Measurements from ENCODE around the gene CASQ2. TPM values are rescaled to one million over a fixed set of nuclear protein-coding genes. Genes with fewer than 3 reads are reported as not detected.

CASQ2 gene
- total and polyA plus RNA-seq, 9 of the 15 experiments (the other 6 are each of a cell fraction or from before 2014, with no cell fraction given), result not detected

DNA sequence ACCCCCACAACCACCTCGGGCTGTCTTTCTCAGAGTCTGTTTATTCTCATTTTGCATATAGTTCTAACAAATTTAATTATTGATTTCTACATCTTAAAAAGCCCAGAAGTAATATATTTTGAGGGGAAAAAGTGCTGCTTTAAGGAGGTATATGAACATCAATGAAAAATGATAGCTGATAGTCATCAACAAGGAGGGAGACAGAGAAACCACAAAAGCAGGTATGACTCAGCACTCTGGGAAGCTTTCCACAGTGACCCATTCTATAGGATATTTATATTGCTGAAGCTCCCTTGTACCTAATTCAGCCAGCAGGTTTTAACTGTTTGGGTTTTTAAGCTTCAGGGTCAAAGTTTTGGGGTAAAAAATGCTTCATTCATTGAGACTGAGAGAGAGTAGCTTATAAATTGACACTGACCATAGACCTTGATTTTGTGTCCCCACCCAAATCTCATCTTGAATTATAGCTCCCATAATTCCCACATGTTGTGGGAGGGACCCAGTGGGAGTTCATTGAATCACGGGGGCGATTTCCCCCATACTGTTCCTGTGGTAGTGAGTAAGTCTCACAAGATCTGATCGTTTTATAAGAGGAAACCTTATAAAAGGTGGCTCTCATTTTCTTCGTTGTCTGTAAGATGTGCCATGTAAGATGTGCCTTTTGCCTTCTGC, 99.4 kb downstream of the CASQ2 start:
- Histone ChIP-seq H3K4me3 (no peak overlapping the region), H3K4me2 (ENCODE audit: insufficient read depth, low read length) (peak overlapping the region; percentile 7; the same call in 1 of the 2 replicates), H2AFZ (ENCODE audit: low read depth, low read length) (no peak overlapping the region), H3K27ac (ENCODE audit: extremely low read depth, low read depth, low read length) (peak overlapping the region; percentile 69), H3K9me3 (replicated peaks; ENCODE audit: control insufficient read depth, insufficient read depth, low read depth, low read length) (no peaks in the 10 kb centered on the region), H3K9ac (ENCODE audit: insufficient read depth in 1 of 2, low read depth in 2 of 2, low read length in 2 of 2) (peak overlapping the region in 1 of 2 experiments; percentile 16; a peak in 1 of 4 replicates), H3K9me1 (ENCODE audit: control insufficient read depth, insufficient read depth, low read length) (no peaks in the 10 kb centered on the region), H4K20me1 (replicated peaks; ENCODE audit: control insufficient read depth, insufficient read depth, low read length) (no peaks in the 10 kb centered on the region), H3K4me1 (replicated peaks in 1 of 2; ENCODE audit: control insufficient read depth in 2 of 2, insufficient read depth in 2 of 2, low read length in 2 of 2) (peaks cover 11 to 42% of the 10 kb centered on the region in 2 experiments), H3K79me2 (ENCODE audit: control insufficient read depth, insufficient read depth, low read length) (peaks cover 10% of the 10 kb centered on the region; the same call in 2 of the 3 replicates), H3K27me3 (ENCODE audit: control insufficient read depth in 2 of 2, insufficient read depth in 2 of 2, low read length in 2 of 2) (no peaks in the 10 kb centered on the region), H3K36me3 (ENCODE audit: control insufficient read depth, insufficient read depth, low read length) (peaks cover 63% of the 10 kb centered on the region)
- no TSS peak for BruUV-seq (replicated peaks)
- intact Hi-C loops (cut with micrococcal nuclease) (no loop called here), in situ Hi-C loops (cut with MboI) (no loop called here)
- DNase-seq (ENCODE audit: extremely low read depth in 1 of 4, low spot score in 3 of 4) (peak; percentile 59 to 86 (median 65)), ATAC-seq (peak; percentile 85), FAIRE-seq (peak; percentile 87)
- POLR2A ChIA-PET, result interaction anchor here (1.0 to 3.4 kb wide), 7 partner anchors 9 to 26 kb away, joined by 3 to 16 read pairs (median 9); no protein-coding TSS in a partner anchor
- WGBS (ENCODE audit: insufficient coverage, low coverage, missing lambda C conversion rate), result 28% methylated on average over 5 of the region's 5 CpGs
- CTCF ChIA-PET (ENCODE audit: low intra/inter-chr PET ratio), result no interaction called here
- TF ChIP-seq EHMT2 (IDR thresholded peaks at IDR 0.05) (no peak), ASH1L (IDR thresholded peaks at IDR 0.05; ENCODE audit: borderline replicate concordance, low read depth, partially characterized antibody) (no peak), ZBTB1 (CRISPR knock-in tag; IDR thresholded peaks at IDR 0.05; ENCODE audit: borderline replicate concordance, low read depth) (no peak), ZNF121 (CRISPR knock-in tag; conservative IDR thresholded peaks at IDR 0.05) (no peak), HIVEP1 (CRISPR knock-in tag; IDR thresholded peaks at IDR 0.05) (no peak), MITF (IDR thresholded peaks at IDR 0.05) (no peak), FUS (optimal IDR thresholded peaks at IDR 0.05; ENCODE audit: low read depth, low read length) (no peak), NFE2L1 (tag; IDR thresholded peaks at IDR 0.05; ENCODE audit: borderline replicate concordance, low read depth) (peak; percentile 98), STAG1 (CRISPR knock-in tag; IDR thresholded peaks at IDR 0.05; ENCODE audit: borderline replicate concordance) (no peak), JUN (IDR thresholded peaks at IDR 0.05; ENCODE audit: borderline replicate concordance, low read depth, low read length) (peak; percentile 66), JUN (CRISPR knock-in tag; IDR thresholded peaks at IDR 0.05; ENCODE audit: borderline replicate concordance) (no peak), PCBP2 (IDR thresholded peaks at IDR 0.05; ENCODE audit: low read depth, low read length, poor library complexity, severe bottlenecking) (no peak), JUND (IDR thresholded peaks at IDR 0.05; ENCODE audit: borderline replicate concordance, low read depth, low read length) (peak; percentile 91), JUND (tag; IDR thresholded peaks at IDR 0.05; ENCODE audit: borderline replicate concordance, low read depth, low read length) (peak; percentile 90; the same call in 2 of the 3 replicates), ZNF384 (IDR thresholded peaks at IDR 0.05; ENCODE audit: low read depth, low read length) (no peak), EP300 (IDR thresholded peaks at IDR 0.05; ENCODE audit: low read length) (peak; percentile 69), SRF (CRISPR knock-in tag; IDR thresholded peaks at IDR 0.05) (no peak; a peak in 1 of 4 replicates), GATA2 (CRISPR knock-in tag; IDR thresholded peaks at IDR 0.05) (peak; percentile 64)
- TF ChIP-seq, protein P1, sequence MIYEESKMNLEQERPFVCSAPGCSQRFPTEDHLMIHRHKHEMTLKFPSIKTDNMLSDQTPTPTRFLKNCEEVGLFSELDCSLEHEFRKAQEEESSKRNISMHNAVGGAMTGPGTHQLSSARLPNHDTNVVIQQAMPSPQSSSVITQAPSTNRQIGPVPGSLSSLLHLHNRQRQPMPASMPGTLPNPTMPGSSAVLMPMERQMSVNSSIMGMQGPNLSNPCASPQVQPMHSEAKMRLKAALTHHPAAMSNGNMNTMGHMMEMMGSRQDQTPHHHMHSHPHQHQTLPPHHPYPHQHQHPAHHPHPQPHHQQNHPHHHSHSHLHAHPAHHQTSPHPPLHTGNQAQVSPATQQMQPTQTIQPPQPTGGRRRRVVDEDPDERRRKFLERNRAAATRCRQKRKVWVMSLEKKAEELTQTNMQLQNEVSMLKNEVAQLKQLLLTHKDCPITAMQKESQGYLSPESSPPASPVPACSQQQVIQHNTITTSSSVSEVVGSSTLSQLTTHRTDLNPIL (CRISPR knock-in tag; IDR thresholded peaks at IDR 0.05), result no peak

All from K562 (cell line).